Gastroesophageal sphincter (tissue), 4 donors: ENCODE measurements around the gene SERTAD2. TPM values are rescaled to one million over a fixed set of nuclear protein-coding genes. Genes with fewer than 3 reads are reported as not detected.

Source experiments
- ATAC-seq: fragments of 150-250 bp; one replicate; pipeline ENCODE4 v1.9.1; 2016; ENCODE audit warnings: mild to moderate bottlenecking, moderate library complexity
- H3K27ac ChIP-seq, 4 donors: fragments of 200-600 bp; sonication (generic) in 3 of 4; 1 replicate in 3 of 4; 2 replicates in 1 of 4; pipeline ENCODE4 v1.5.1; 2016 to 2019
- H3K27me3 ChIP-seq: fragments of 200-600 bp; sonication (generic); one replicate; pipeline ENCODE4 v1.5.1; 2019
- H3K36me3 ChIP-seq, 2 donors: fragments of 200-600 bp; sonication (generic); one replicate each; pipeline ENCODE4 v1.5.1; 2019; ENCODE audit warnings: control low read depth in 1 of 2
- H3K4me1 ChIP-seq, 3 donors: fragments of 200-600 bp; sonication (generic); 1 replicate in 2 of 3; 2 replicates in 1 of 3; pipeline ENCODE4 v1.5.1; 2016 to 2019; ENCODE audit warnings: control low read depth in 2 of 3
- H3K4me3 ChIP-seq, 2 donors: fragments of 200-600 bp; sonication (generic); one replicate each; pipeline ENCODE4 v1.5.1; 2019; ENCODE audit warnings: mild to moderate bottlenecking in 1 of 2, moderate library complexity in 1 of 2
- H3K9me3 ChIP-seq, 3 donors: fragments of 200-600 bp; sonication (generic); one replicate each; pipeline ENCODE4 v1.5.1; 2017 to 2019; ENCODE audit warnings: control low read depth in 2 of 3
- EP300 ChIP-seq: sonication (generic); formaldehyde crosslinking; IDR thresholded peaks from one replicate; pipeline ENCODE4 v1.6.1; 2017; ENCODE audit warnings: antibody characterized with exemption, mild to moderate bottlenecking
- POLR2A ChIP-seq, 2 donors: fragments of 450-650 bp; IDR thresholded peaks; one replicate each; pipeline ENCODE4 v1.6.1; 2017; ENCODE audit warnings: antibody characterized with exemption in 2 of 2, mild to moderate bottlenecking in 2 of 2, moderate library complexity in 1 of 2
- POLR2AphosphoS5 ChIP-seq: sonication (generic); formaldehyde crosslinking; IDR thresholded peaks from one replicate; pipeline ENCODE4 v1.6.1; 2017; ENCODE audit warnings: antibody characterized with exemption
- WGBS, 2 donors: methylation state at CpG; one replicate each; pipeline ENCODE4 v1.1.5; 2018; ENCODE audit warnings: low coverage in 1 of 2; 5-methylcytosine and 5-hydroxymethylcytosine counted together
- total RNA-seq, 4 donors: library from RNA; depleted of rRNA; stranded (reverse); fragments of >200 nt; gene quantifications; one replicate each; pipeline ENCODE4 v1.1.0, GENCODE V29; 2016
- TF ChIP-seq, protein P1 (sequence below), 4 experiments: fragments of 200-600 bp in 2 of 4; fragments of 450-650 bp in 2 of 4; sonication (generic) in 1 of 4; IDR thresholded peaks; one replicate each; pipeline ENCODE4 v1.5.1; 2017 to 2019; ENCODE audit warnings: antibody characterized with exemption in 4 of 4, mild to moderate bottlenecking in 2 of 4, moderate library complexity in 2 of 4

SERTAD2 gene
- total RNA-seq, 4 donors from 2014 or later, result 13.9 to 18.5 (median 15.6) TPM

DNA sequence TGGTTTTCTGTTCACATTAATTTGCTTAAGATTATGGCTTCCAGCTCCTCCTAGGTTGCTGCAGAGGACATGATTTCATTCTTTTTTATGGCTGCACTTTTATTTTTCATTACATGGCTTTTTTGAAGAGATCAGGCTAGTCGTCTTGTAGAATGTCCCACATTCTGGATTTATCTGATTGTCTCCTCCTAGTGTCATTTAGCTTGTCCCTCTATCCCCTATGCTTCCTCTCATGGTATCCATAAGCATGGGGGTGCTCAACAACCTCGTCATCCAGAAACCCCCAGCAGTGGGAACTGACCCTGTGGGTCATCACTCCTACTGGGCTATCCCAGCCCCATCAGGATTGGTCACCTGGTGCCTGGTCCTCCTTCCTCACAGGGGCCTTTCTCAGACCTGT lies 49.6 kb downstream of the SERTAD2 start:
- H3K4me3 ChIP-seq, result no peak overlapping the region
- peaks cover 0 to 28% (median 0%) of the 10 kb centered on the region in 3 donors for H3K4me1 ChIP-seq
- 91 to 100% methylated on average over 1 to 2 of the region's 2 CpGs for WGBS, 2 donors
- no peak for ATAC-seq
- TF ChIP-seq POLR2AphosphoS5 (no peak), EP300 (no peak), POLR2A (IDR thresholded peaks at IDR 0.05) (no peak)
- TF ChIP-seq, protein P1, sequence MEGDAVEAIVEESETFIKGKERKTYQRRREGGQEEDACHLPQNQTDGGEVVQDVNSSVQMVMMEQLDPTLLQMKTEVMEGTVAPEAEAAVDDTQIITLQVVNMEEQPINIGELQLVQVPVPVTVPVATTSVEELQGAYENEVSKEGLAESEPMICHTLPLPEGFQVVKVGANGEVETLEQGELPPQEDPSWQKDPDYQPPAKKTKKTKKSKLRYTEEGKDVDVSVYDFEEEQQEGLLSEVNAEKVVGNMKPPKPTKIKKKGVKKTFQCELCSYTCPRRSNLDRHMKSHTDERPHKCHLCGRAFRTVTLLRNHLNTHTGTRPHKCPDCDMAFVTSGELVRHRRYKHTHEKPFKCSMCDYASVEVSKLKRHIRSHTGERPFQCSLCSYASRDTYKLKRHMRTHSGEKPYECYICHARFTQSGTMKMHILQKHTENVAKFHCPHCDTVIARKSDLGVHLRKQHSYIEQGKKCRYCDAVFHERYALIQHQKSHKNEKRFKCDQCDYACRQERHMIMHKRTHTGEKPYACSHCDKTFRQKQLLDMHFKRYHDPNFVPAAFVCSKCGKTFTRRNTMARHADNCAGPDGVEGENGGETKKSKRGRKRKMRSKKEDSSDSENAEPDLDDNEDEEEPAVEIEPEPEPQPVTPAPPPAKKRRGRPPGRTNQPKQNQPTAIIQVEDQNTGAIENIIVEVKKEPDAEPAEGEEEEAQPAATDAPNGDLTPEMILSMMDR (IDR thresholded peaks at IDR 0.05), result no peak
- no peaks in the 10 kb centered on the region for H3K36me3 ChIP-seq
- no peaks in the 10 kb centered on the region for H3K27me3 ChIP-seq
- no peaks in the 10 kb centered on the region for H3K9me3 ChIP-seq
- H3K27ac ChIP-seq, result no peak overlapping the region

DNA sequence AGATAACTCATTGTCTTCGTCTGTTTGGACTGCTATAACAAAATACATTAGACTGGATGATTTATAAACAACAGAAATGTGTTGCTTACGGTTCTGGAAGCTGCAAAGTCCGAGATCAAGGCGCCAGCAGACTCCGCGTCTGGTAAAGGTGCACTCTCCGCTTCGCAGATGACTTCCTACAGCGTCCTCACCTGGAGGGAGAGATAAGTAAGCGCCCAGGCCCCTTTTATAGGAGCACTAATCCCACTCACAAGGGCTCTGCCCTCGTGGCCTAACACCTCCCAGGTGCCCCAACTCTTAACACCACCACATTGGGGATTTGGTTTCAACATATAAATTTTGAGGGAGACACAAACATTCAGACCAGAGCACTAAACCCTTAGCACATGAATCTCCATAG lies 51.3 kb downstream of the SERTAD2 start:
- Histone ChIP-seq H3K4me1 (peaks cover 0 to 15% (median 0%) of the 10 kb centered on the region in 3 donors), H3K36me3 (no peaks in the 10 kb centered on the region), H3K4me3 (no peak overlapping the region), H3K27me3 (no peaks in the 10 kb centered on the region), H3K9me3 (no peaks in the 10 kb centered on the region), H3K27ac (no peak overlapping the region)
- WGBS, 2 donors, result 93 to 100% methylated on average over 1 to 10 of the region's 11 CpGs
- ATAC-seq, result no peak
- TF ChIP-seq POLR2AphosphoS5 (no peak), EP300 (no peak), POLR2A (IDR thresholded peaks at IDR 0.05) (no peak)
- TF ChIP-seq, protein P1 (IDR thresholded peaks at IDR 0.05), result no peak

DNA sequence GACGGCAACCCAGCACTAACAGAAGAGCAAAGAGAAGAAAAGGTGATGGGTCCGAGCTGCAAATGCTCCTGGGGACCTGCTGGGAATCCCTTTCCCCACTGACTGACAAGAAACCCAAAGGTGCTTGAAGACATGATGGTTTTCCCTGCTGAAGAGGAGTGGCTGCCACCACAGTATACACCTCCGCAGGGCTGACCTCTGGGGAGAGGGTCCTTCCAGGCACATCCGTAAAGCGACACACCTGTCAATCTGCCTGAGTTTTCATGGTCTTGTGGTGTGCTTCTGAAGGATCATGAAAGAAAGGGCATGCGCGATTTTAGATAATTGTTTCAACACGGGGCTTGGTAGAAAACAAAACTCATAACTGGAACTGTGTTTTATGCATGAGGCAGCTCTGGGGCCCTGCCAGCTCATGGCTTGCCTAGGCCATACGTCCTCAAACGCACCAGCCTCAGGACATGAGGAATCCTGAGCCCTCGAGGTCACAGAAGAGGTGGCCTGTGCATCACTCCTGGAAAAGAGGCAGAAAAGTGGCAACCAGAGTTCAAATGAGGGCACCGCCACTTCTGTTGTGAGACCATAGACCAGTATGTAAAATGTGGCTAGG lies 51.8 kb downstream of the SERTAD2 start:
- Histone ChIP-seq H3K9me3 (no peaks in the 10 kb centered on the region), H3K36me3 (no peaks in the 10 kb centered on the region), H3K4me1 (peaks cover 0 to 12% (median 0%) of the 10 kb centered on the region in 3 donors), H3K27me3 (no peaks in the 10 kb centered on the region), H3K4me3 (no peak overlapping the region), H3K27ac (no peak overlapping the region)
- TF ChIP-seq POLR2A (IDR thresholded peaks at IDR 0.05) (no peak), EP300 (no peak), POLR2AphosphoS5 (no peak)
- TF ChIP-seq, protein P1 (IDR thresholded peaks at IDR 0.05), result no peak
- WGBS, 2 donors, result 78 to 82% methylated on average over 6 to 7 of the region's 12 CpGs
- ATAC-seq, result no peak

DNA sequence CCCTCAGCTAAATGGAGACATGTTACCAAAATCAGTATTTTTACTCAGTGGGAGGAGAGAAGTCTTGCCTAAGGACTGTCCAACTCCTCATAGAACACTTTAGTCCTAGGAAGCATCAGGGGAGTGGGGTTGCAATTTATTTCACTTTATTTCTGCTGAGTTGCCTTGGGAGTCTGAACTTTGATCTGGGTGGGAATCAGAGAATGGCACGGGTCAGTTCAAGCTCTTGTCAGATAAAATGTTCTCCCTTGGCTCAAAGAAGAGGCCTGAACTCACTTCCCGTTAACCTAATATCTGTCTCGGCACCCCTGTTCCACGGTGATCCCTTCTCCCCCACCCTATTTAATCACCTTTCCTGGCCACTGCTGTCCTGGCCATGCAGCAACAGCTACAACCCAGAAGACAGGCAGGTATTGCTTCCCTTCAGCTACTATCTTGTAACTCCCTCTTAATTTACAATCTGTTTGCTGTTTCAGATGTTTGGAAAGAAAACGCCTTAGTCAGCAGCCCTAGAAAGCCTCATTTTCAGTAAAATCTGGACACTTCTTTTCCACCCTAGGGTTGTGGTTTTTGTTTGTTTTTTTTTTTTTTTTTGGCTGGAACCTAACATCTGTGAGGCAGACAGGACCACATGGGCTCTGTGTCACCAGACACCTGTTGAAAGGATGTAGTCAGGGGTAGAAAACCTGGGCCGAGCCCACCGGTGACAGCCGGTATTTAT lies 52.5 kb downstream of the SERTAD2 start:
- no peak overlapping the region for H3K27ac ChIP-seq
- H3K27me3 ChIP-seq, result no peaks in the 10 kb centered on the region
- WGBS, 2 donors, result 58 to 88% methylated on average over 4 to 5 of the region's 8 CpGs
- no peaks in the 10 kb centered on the region for H3K36me3 ChIP-seq
- peaks cover 0 to 12% (median 0%) of the 10 kb centered on the region in 3 donors for H3K4me1 ChIP-seq
- no peak for TF ChIP-seq EP300
- no peak for TF ChIP-seq POLR2A (IDR thresholded peaks at IDR 0.05)
- TF ChIP-seq, protein P1 (IDR thresholded peaks at IDR 0.05), result no peak
- no peak for TF ChIP-seq POLR2AphosphoS5
- H3K9me3 ChIP-seq, result no peaks in the 10 kb centered on the region
- no peak for ATAC-seq
- no peak overlapping the region for H3K4me3 ChIP-seq

DNA sequence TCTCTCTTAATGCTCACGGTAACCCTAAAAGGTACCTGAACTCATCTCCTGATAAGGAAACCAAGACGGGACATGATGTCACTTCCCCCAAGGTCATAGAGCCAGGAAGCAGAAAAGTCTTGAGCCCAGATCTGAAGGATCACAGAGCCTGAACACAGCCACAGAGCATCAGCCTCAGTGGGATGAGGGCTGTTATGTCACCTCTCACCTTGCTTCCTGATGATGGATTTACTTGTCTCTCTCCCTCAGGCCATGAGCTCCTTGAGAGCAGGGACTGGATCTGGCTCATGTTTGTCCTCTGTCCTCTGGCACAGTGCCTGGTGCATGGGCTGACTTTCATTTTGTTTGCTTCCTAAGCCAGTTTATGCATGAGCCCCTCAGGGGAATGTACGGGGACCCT lies 54.2 kb downstream of the SERTAD2 start:
- H3K36me3 ChIP-seq, result no peaks in the 10 kb centered on the region
- 89% methylated on average over 2 of the region's 3 CpGs; no CpG with 5 or more reads in 1 of the 2 donors for WGBS, 2 donors
- no peak for ATAC-seq
- H3K27ac ChIP-seq, result no peak overlapping the region
- H3K27me3 ChIP-seq, result no peaks in the 10 kb centered on the region
- peaks cover 0 to 2% (median 0%) of the 10 kb centered on the region in 3 donors for H3K4me1 ChIP-seq
- TF ChIP-seq EP300, result no peak
- TF ChIP-seq POLR2A (IDR thresholded peaks at IDR 0.05), result no peak
- H3K9me3 ChIP-seq, result no peaks in the 10 kb centered on the region
- no peak overlapping the region for H3K4me3 ChIP-seq
